K562 (cell line): ENCODE data around the gene ADCY1. TPM values are rescaled to one million over a fixed set of nuclear protein-coding genes. Genes with fewer than 3 reads are reported as not detected.

Experiments used
- polyA plus RNA-seq, 8 experiments: library from polyadenylated mRNA; depleted of rRNA in 4 of 8; stranded (reverse) in 5 of 8; unstranded in 3 of 8; fragments of >200 nt; fragmentation: Nextera tagmentation in 2 of 8; fragmentation: Illumina TruSeq in 1 of 8; extraction: Ambion mirVana in 2 of 8; extraction: Trizol in 1 of 8; gene quantifications; 2 replicates each; pipeline versions ENCODE4 v1.2.1 to v1.2.3, GENCODE V29; 2011 to 2014; ENCODE audit warnings: inconsistent platforms in 1 of 8, missing spikeins in 1 of 8
- small RNA-seq: library from RNA; depleted of rRNA; stranded (forward); fragments of <200 nt; gene quantifications from one replicate; pipeline ENCODE3, GENCODE V24; 2014
- total RNA-seq, 7 experiments: library from RNA; depleted of rRNA in 6 of 7; stranded (reverse); fragments of >200 nt in 6 of 7; fragmentation: Illumina TruSeq in 2 of 7; extraction: Trizol in 2 of 7; gene quantifications; 2 replicates each; pipeline versions ENCODE4 v1.2.1 to v1.2.3, GENCODE V29; 2011 to 2021; ENCODE audit warnings: low replicate concordance in 1 of 7

ADCY1 gene
- total and polyA plus RNA-seq, 9 of the 15 experiments (the other 6 are each of a cell fraction or from before 2014, with no cell fraction given) = under 0.01 to 0.18 (median 0.10) TPM; not detected in 4

Small RNA genes within 50 kb of the gene (small RNA-seq; reads per million reads assigned to genes)
- not detected for gene AC073325.2
